Measurements from ENCODE around the gene CFP.

The CFP gene

DNA sequence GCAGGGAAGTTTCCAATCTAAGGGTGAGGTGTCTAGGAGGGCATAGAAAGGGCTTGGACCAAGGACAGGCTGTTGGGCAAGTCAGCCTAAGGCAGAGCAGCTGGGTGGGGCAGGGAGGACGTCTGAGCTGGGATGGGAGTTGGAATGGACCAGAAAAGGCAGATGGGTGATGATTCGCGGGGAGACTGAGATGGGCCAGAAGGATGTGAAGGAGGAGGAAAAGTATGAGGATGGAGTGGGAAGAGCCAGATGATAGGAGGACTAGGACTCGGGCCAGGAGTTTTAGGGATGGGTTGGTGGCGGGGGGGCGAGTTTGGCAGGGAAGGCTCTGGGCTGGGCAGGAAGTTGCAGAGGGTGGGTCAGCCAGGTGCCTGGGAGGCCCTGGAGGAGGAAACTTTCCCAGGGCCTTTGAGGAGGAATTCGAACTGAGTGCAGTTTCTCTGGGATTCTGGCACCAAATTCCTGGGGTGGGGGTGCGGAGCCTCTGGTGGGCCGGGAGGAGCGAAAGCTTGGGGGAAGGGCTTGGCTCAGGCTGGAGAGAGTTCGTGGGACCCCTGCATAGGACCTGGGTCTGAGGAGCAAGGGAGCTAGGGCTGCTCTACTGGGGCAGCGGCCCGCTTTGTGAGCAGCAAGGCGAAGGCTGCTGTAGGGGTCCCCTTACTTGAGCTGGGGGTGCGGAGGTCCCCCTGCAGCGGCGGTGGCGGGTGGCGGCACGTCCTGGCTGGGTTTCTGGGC is 56.2 kb downstream of the CFP start:
- 6% methylated on average over 20 of the region's 20 CpGs for WGBS
- peak overlapping the region; percentile 95 for H3K27ac ChIP-seq (ENCODE audit: low read depth, low read length)

More for the DNA sequence above, 56.2 kb downstream of the CFP start:
- no peaks in the 10 kb centered on the region for H3K27me3 ChIP-seq (ENCODE audit: insufficient read depth, low read length)
- peaks cover 16% of the 10 kb centered on the region; the same call in 1 of the 2 replicates for H3K4me1 ChIP-seq (ENCODE audit: insufficient read depth, low read length)
- H3K9ac ChIP-seq (ENCODE audit: low read depth, low read length), result peak overlapping the region; percentile 86
- H3K9me3 ChIP-seq (ENCODE audit: insufficient read depth, low read depth, low read length), result no peaks in the 10 kb centered on the region
- H3K4me3 ChIP-seq (ENCODE audit: low read length), result peak overlapping the region; percentile 59
- peaks cover 19% of the 10 kb centered on the region for H3K36me3 ChIP-seq (ENCODE audit: insufficient read depth, low read length)
